ENCODE data around the gene WNT3. TPM values are rescaled to one million over a fixed set of nuclear protein-coding genes. Genes with fewer than 3 reads are reported as not detected.

WNT3 gene
- total RNA-seq, 4 donors from 2014 or later: 0.49 to 3.5 (median 2.2) TPM

GRCh38 chr17:46818929-46819859, 702 bp upstream of the WNT3 start:
- Histone ChIP-seq H3K36me3 (no peaks in the 10 kb centered on the region), H3K4me1 (peaks cover 19 to 54% (median 20%) of the 10 kb centered on the region in 3 donors), H3K27me3 (peaks cover 0 to 96% (median 29%) of the 10 kb centered on the region in 4 donors), H3K4me3 (peak overlapping the region; percentile 5 to 66 (median 39)), H3K9me3 (no peaks in the 10 kb centered on the region), H3K27ac (no peak overlapping the region)
- TF ChIP-seq POLR2A (IDR thresholded peaks at IDR 0.05) (no peak), CTCF (IDR thresholded peaks at IDR 0.05) (no peak)
- intact Hi-C loops (cut with DNase I): no loop called here
- DNase-seq: no peak
- WGBS, 2 donors: 47% methylated on average over 10 of the region's 72 CpGs; no CpG with 5 or more reads in 1 of the 2 donors

GRCh38 chr17:46817901-46818209, 637 bp downstream of the WNT3 start:
- Histone ChIP-seq H3K27ac (no peak overlapping the region), H3K4me1 (peaks cover 19 to 62% (median 20%) of the 10 kb centered on the region in 3 donors), H3K36me3 (no peaks in the 10 kb centered on the region), H3K9me3 (no peaks in the 10 kb centered on the region), H3K4me3 (no peak overlapping the region), H3K27me3 (peaks cover 0 to 98% (median 29%) of the 10 kb centered on the region in 4 donors)
- WGBS, 2 donors: 39 to 45% methylated on average over 5 of the region's 5 CpGs
- no peak for TF ChIP-seq CTCF (IDR thresholded peaks at IDR 0.05)
- no peak for TF ChIP-seq POLR2A (IDR thresholded peaks at IDR 0.05)
- DNase-seq: no peak
- intact Hi-C loops (cut with DNase I): no loop called here

GRCh38 chr17:46817151-46817900, 1.2 kb downstream of the WNT3 start:
- Histone ChIP-seq H3K36me3 (no peaks in the 10 kb centered on the region), H3K27me3 (peaks cover 0 to 98% (median 27%) of the 10 kb centered on the region in 4 donors), H3K4me1 (peaks cover 19 to 62% (median 26%) of the 10 kb centered on the region in 3 donors), H3K9me3 (no peaks in the 10 kb centered on the region), H3K27ac (no peak overlapping the region), H3K4me3 (no peak overlapping the region)
- no peak for DNase-seq
- intact Hi-C loops (cut with DNase I): no loop called here
- 40 to 53% methylated on average over 19 to 20 of the region's 22 CpGs for WGBS, 2 donors
- TF ChIP-seq CTCF (IDR thresholded peaks at IDR 0.05) (no peak), POLR2A (IDR thresholded peaks at IDR 0.05) (no peak)

- 42 to 44% methylated on average over 9 to 10 of the region's 12 CpGs for WGBS, 2 donors
- peaks cover 0 to 89% (median 22%) of the 10 kb centered on the region in 4 donors for H3K27me3 ChIP-seq
- intact Hi-C loops (cut with DNase I): no loop called here
Measured at GRCh38 chr17:46815474-46816353, 2.8 kb downstream of the WNT3 start.

More at GRCh38 chr17:46815474-46816353, 2.8 kb downstream of the WNT3 start:
- no peak for DNase-seq
- Histone ChIP-seq H3K4me1 (peaks cover 19 to 64% (median 31%) of the 10 kb centered on the region in 3 donors), H3K36me3 (no peaks in the 10 kb centered on the region), H3K27ac (no peak overlapping the region), H3K4me3 (no peak overlapping the region), H3K9me3 (no peaks in the 10 kb centered on the region)
- no peak for TF ChIP-seq POLR2A (IDR thresholded peaks at IDR 0.05)
- TF ChIP-seq CTCF (IDR thresholded peaks at IDR 0.05): no peak

Measured in esophagus squamous epithelium (tissue), 5 donors.